ENCODE data around the gene KLHL21. TPM values are rescaled to one million over a fixed set of nuclear protein-coding genes. Genes with fewer than 3 reads are reported as not detected.
"Not testable (repeated sequence)": the region's sequence is repeated elsewhere in the genome, so short reads cannot be mapped to it uniquely, and the experiment has no call there.

The KLHL21 gene
- total RNA-seq, 1 experiment from 2014 or later, result 35.9 TPM

DNA sequence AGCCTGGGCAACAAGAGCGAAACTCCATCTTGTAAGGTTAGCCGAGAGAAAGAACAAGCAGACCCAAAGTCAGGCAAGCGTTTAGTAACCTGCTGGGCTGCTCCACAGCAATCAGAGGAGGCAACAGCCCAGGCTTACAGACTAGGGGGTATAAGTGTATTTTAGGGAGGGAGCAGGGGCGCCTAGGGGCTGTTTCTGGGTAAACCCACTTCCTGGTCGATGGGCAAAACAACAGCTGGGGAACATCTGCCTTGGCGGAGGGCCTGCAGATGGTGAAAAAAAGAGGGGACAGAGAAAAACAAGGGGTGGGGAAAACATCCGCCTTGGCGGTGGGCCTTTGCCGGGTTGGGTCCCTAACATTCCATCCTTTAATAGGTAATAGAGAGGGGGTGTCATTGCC, 42.4 kb downstream of the KLHL21 start:
- ChIA-PET CTCF (no interaction called here), POLR2A (interaction anchor here (0.7 kb wide), 1 partner anchor 20 kb away, joined by 5 read pairs; no protein-coding TSS in a partner anchor)
- no peaks in the 10 kb centered on the region for H3K9me3 ChIP-seq (ENCODE audit: control insufficient read depth, insufficient read depth, low read depth, low read length)
- H3K36me3 ChIP-seq (ENCODE audit: control insufficient read depth, insufficient read depth, low read length), result no peaks in the 10 kb centered on the region
- H3K4me3 ChIP-seq (ENCODE audit: low read depth in 2 of 2, low read length in 2 of 2), result no peak overlapping the region
- BruUV-seq (replicated peaks), result no TSS peak
- intact Hi-C loops (cut with micrococcal nuclease; ENCODE audit: unreplicated experiment) (no loop called here), in situ Hi-C loops (cut with HindIII; ENCODE audit: low pct_unique_long_range_greater_than_20kb, low sequenced_read_pairs) (no loop called here)
- no peaks in the 10 kb centered on the region for H3K27me3 ChIP-seq (ENCODE audit: control insufficient read depth, insufficient read depth, low read length)
- ATAC-seq (no peak), DNase-seq (ENCODE audit: low read depth, low spot score) (no peak)
- H3K27ac ChIP-seq (ENCODE audit: low read length), result no peak overlapping the region
- TF ChIP-seq, protein P1, sequence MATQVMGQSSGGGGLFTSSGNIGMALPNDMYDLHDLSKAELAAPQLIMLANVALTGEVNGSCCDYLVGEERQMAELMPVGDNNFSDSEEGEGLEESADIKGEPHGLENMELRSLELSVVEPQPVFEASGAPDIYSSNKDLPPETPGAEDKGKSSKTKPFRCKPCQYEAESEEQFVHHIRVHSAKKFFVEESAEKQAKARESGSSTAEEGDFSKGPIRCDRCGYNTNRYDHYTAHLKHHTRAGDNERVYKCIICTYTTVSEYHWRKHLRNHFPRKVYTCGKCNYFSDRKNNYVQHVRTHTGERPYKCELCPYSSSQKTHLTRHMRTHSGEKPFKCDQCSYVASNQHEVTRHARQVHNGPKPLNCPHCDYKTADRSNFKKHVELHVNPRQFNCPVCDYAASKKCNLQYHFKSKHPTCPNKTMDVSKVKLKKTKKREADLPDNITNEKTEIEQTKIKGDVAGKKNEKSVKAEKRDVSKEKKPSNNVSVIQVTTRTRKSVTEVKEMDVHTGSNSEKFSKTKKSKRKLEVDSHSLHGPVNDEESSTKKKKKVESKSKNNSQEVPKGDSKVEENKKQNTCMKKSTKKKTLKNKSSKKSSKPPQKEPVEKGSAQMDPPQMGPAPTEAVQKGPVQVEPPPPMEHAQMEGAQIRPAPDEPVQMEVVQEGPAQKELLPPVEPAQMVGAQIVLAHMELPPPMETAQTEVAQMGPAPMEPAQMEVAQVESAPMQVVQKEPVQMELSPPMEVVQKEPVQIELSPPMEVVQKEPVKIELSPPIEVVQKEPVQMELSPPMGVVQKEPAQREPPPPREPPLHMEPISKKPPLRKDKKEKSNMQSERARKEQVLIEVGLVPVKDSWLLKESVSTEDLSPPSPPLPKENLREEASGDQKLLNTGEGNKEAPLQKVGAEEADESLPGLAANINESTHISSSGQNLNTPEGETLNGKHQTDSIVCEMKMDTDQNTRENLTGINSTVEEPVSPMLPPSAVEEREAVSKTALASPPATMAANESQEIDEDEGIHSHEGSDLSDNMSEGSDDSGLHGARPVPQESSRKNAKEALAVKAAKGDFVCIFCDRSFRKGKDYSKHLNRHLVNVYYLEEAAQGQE (IDR thresholded peaks at IDR 0.05; ENCODE audit: insufficient read depth in 1 of 2, low read depth in 2 of 2, low read length in 1 of 2), result no peak
- TF ChIP-seq SIN3A (IDR thresholded peaks at IDR 0.05; ENCODE audit: borderline replicate concordance, insufficient read depth, low read depth, low read length), result no peak
- TF ChIP-seq TCF7L2 (IDR thresholded peaks at IDR 0.05; ENCODE audit: low read depth, low read length), result no peak
- TF ChIP-seq, protein P2, sequence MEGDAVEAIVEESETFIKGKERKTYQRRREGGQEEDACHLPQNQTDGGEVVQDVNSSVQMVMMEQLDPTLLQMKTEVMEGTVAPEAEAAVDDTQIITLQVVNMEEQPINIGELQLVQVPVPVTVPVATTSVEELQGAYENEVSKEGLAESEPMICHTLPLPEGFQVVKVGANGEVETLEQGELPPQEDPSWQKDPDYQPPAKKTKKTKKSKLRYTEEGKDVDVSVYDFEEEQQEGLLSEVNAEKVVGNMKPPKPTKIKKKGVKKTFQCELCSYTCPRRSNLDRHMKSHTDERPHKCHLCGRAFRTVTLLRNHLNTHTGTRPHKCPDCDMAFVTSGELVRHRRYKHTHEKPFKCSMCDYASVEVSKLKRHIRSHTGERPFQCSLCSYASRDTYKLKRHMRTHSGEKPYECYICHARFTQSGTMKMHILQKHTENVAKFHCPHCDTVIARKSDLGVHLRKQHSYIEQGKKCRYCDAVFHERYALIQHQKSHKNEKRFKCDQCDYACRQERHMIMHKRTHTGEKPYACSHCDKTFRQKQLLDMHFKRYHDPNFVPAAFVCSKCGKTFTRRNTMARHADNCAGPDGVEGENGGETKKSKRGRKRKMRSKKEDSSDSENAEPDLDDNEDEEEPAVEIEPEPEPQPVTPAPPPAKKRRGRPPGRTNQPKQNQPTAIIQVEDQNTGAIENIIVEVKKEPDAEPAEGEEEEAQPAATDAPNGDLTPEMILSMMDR (IDR thresholded peaks at IDR 0.05), result no peak
- no peak for TF ChIP-seq POLR2AphosphoS5 (IDR thresholded peaks at IDR 0.05; ENCODE audit: low read depth, low read length)
- no peaks in the 10 kb centered on the region for H3K4me1 ChIP-seq (ENCODE audit: control insufficient read depth, insufficient read depth, low read length)

DNA sequence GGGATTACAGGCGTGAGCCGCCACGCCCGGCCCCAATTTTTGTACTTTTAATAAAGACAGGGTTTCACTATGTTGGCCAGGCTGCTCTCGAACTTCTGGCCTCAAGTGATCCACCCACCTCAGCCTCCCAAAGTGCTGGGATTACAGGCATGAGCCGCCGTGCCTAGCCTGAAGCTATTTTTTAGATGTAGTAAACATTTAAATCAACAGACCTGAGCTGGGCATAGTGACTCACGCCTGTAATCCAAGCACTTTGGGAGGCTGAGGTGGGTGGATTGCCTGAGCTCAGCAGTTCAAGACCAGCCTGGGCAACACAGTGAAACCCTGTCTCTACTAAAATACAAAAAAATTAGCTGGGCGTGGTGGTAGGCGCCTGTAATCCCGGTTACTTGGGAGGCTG, 43.5 kb downstream of the KLHL21 start:
- H3K36me3 ChIP-seq (ENCODE audit: control insufficient read depth, insufficient read depth, low read length); H3K9me3 ChIP-seq (ENCODE audit: control insufficient read depth, insufficient read depth, low read depth, low read length); H3K4me1 ChIP-seq (ENCODE audit: control insufficient read depth, insufficient read depth, low read length); in situ Hi-C loops (cut with HindIII; ENCODE audit: low pct_unique_long_range_greater_than_20kb, low sequenced_read_pairs); H3K27ac ChIP-seq (ENCODE audit: low read length); ATAC-seq; POLR2A ChIA-PET; H3K4me3 ChIP-seq (ENCODE audit: low read depth in 2 of 2, low read length in 2 of 2); CTCF ChIA-PET; DNase-seq (ENCODE audit: low read depth, low spot score); H3K27me3 ChIP-seq (ENCODE audit: control insufficient read depth, insufficient read depth, low read length); intact Hi-C loops (cut with micrococcal nuclease; ENCODE audit: unreplicated experiment); BruUV-seq (replicated peaks): not testable (repeated sequence)

DNA sequence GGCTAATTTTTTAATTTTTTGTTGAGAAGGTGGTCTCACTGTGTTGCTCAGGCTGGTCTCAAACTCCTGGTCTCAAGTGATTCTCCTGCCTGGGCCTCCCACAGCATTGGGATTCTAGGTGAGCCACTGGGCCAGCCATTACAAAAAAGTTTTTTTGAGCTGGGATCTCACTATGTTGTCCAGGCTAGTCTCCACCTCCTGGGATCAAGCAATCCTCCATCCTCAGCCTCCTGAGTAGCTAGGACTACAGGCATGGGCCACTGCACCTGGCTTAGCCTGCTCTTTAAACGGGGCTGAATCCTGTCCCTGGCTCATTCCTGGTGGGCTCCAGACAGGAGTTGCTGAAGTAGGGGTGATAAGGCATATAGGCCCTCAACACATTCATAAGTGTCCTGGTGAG, 45.1 kb downstream of the KLHL21 start:
- Histone ChIP-seq H3K27ac (ENCODE audit: low read length) (no peak overlapping the region), H3K27me3 (ENCODE audit: control insufficient read depth, insufficient read depth, low read length) (no peaks in the 10 kb centered on the region), H3K36me3 (ENCODE audit: control insufficient read depth, insufficient read depth, low read length) (no peaks in the 10 kb centered on the region; the same call in 1 of the 2 replicates), H3K4me1 (ENCODE audit: control insufficient read depth, insufficient read depth, low read length) (peaks cover 12% of the 10 kb centered on the region), H3K9me3 (ENCODE audit: control insufficient read depth, insufficient read depth, low read depth, low read length) (no peaks in the 10 kb centered on the region), H3K4me3 (ENCODE audit: low read depth in 2 of 2, low read length in 2 of 2) (no peak overlapping the region)
- DNase-seq (ENCODE audit: low read depth, low spot score) (no peak), ATAC-seq (no peak)
- intact Hi-C loops (cut with micrococcal nuclease; ENCODE audit: unreplicated experiment) (no loop called here), in situ Hi-C loops (cut with HindIII; ENCODE audit: low pct_unique_long_range_greater_than_20kb, low sequenced_read_pairs) (no loop called here)
- TF ChIP-seq SIN3A (IDR thresholded peaks at IDR 0.05; ENCODE audit: borderline replicate concordance, insufficient read depth, low read depth, low read length) (no peak), POLR2AphosphoS5 (IDR thresholded peaks at IDR 0.05; ENCODE audit: low read depth, low read length) (no peak), TCF7L2 (IDR thresholded peaks at IDR 0.05; ENCODE audit: low read depth, low read length) (no peak)
- TF ChIP-seq, protein P2 (IDR thresholded peaks at IDR 0.05), result no peak
- TF ChIP-seq, protein P1 (IDR thresholded peaks at IDR 0.05; ENCODE audit: insufficient read depth in 1 of 2, low read depth in 2 of 2, low read length in 1 of 2), result no peak
- POLR2A ChIA-PET, result interaction anchor here (0.6 to 0.7 kb wide), 2 partner anchors 49 to 352 kb away, joined by 3 to 5 read pairs; no protein-coding TSS in a partner anchor
- BruUV-seq (replicated peaks), result no TSS peak
- CTCF ChIA-PET, result interaction anchor here (0.7 kb wide), 1 partner anchor 118 kb away, joined by 6 read pairs; no protein-coding TSS in a partner anchor

Data from Panc1 (cell line).